Skin of body (tissue), 2 donors: ENCODE results near the gene SHCBP1L. TPM values are rescaled to one million over a fixed set of nuclear protein-coding genes. Genes with fewer than 3 reads are reported as not detected.
"Not testable (repeated sequence)": the region's sequence is repeated elsewhere in the genome, so short reads cannot be mapped to it uniquely, and the experiment has no call there.

Experiments
- DNase-seq: peaks from one replicate; lab custom pipeline; 2025; lab: John Stamatoyannopoulos, UW
- total RNA-seq: library from RNA; depleted of rRNA; stranded (reverse); fragments of >200 nt; gene quantifications from one replicate; pipeline ENCODE4 v1.2.3, GENCODE V29; 2014

SHCBP1L gene
- total RNA-seq, 1 donor from 2014 or later, result 0.30 TPM

DNA sequence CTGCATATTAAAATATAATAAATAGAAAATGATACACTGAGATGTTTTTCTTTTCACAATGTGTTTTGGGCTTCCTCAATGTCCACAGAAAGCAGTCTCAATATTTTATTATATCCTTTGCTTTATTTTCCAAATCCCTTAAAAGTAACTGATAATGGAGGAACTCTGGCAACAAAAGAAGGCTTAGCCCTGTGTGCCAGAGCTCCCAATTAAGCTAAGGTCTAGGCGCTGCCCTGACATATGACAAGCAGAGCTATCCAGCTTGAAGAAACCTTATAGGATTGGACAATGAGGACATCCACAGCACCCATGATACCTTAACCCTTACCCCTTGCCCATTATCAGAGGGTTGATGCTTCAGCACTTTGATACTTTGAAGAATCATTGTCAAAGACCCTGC, 12.9 kb upstream of the SHCBP1L start:
- no peak for DNase-seq

GRCh38 chr1:182965096-182965495, 12.1 kb upstream of the SHCBP1L start:
- DNase-seq, result no peak

DNA sequence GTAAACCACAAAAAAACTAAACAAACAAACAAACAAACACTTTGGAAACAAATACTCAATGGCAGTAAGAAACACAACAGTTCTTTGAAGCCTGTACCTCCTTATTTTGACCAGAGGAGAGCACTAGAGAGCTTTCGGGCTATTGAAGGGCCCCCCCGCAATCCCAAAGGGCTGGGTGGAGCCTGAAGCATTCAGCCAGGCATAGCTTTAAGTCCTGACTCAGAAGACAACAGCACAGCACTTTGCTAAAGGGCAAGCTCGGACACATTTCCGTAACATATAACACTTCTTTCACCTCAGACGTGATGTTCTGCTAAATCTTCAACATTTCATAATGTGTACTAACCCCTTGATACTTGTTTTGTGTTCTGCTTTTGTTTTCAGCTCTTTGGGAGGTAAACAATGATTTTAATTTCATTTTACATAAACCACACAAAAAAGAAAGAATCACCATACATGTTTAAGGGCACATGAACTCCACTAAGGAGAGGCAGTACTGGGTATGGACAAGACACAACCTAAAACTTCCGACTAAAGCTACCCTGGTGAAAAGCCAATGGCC, 9.7 kb upstream of the SHCBP1L start:
- DNase-seq, result peak; percentile 85

GRCh38 chr1:182960046-182960445, 7.1 kb upstream of the SHCBP1L start:
- no peak for DNase-seq

- DNase-seq, result no peak
These were observed 5.0 kb upstream of the SHCBP1L start for GRCh38 chr1:182957902-182958395.

DNA sequence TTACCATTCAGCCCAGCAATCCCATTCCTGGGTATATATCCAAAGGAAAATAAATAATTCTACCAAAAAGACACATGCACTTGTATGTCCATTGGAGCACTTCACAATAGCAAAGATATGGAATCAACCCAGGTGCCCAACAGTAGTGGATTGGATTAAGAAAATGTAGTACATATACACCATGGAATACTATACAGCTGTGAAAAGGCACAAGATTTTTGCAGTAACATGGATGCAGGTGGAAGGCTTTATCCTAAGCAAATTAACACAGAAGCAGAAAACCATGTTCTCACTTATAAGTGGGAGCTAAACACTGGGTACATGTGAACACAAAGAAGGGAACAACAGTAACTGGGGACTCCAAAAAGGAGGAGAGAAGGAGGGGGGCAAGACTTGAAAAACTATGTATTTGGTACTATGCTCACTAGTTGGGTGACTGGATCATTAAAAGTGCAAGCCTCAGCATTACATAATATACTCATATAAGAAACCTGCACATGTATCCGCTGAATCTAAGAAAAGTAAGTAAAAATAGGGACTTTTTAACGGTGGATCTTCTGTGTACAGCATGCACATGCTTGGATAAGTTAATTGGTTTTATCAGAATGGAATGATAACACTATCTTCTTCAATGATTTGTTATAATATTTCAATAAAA, 3.9 kb upstream of the SHCBP1L start:
- no peak for DNase-seq

GRCh38 chr1:182955596-182956588, 2.9 kb upstream of the SHCBP1L start:
- no peak for DNase-seq

GRCh38 chr1:182953826-182954225, 860 bp upstream of the SHCBP1L start:
- no peak for DNase-seq

GRCh38 chr1:182943336-182943735, 9.6 kb downstream of the SHCBP1L start:
- DNase-seq, result not testable (repeated sequence)

- DNase-seq, result not testable (repeated sequence)
These were observed 10.8 kb downstream of the SHCBP1L start for GRCh38 chr1:182942145-182942544.

GRCh38 chr1:182939413-182939812, 13.6 kb downstream of the SHCBP1L start:
- no peak for DNase-seq

GRCh38 chr1:182935716-182936115, 17.2 kb downstream of the SHCBP1L start:
- DNase-seq, result no peak

- DNase-seq, result no peak
These were observed 22.0 kb downstream of the SHCBP1L start for GRCh38 chr1:182930985-182931384.

GRCh38 chr1:182927693-182928433, 25.1 kb downstream of the SHCBP1L start:
- DNase-seq, result no peak

GRCh38 chr1:182925661-182926060, 27.3 kb downstream of the SHCBP1L start:
- DNase-seq, result no peak

DNA sequence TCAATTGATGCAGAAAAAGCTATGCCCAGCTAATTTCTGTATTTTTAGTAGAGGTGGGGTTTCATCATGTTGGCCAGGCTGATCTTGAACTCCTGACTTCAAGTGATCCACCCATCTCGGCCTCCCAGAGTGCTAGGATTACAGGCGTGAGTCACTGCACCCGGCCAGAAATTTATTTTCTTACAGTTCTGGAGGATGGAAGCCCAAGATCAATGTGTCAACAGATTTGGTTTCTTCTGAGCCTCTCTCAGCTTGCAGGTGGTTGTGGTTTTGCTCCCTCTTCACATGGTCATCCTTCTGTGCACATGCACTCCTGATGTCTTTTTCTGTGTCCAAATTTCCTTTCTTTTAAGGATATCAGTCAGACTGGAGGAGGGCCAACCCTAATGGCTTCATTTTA, 35.6 kb downstream of the SHCBP1L start:
- no peak for DNase-seq

GRCh38 chr1:182913401-182913800, 39.6 kb downstream of the SHCBP1L start:
- no peak for DNase-seq

DNA sequence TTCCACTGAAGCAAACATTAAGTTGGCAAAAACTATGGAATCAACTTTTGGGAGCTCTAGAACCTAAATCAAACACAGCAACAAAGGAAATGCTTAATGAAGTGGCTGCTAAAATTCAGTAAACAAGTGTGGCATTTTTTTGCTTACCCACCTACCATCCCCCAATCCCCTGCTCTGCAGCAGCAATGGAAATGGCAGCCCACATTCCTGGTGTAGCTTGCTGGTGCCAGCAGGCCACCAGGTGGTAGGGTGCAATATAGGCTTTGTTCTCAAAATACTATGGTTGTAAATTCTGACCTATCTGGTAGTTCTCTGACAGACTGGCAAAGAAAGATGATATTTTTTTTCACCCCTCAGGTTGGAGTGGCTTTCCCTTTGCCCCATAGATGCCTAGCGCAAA, 42.8 kb downstream of the SHCBP1L start:
- no peak for DNase-seq

GRCh38 chr1:182909578-182909977, 43.4 kb downstream of the SHCBP1L start:
- DNase-seq, result no peak

- no peak for DNase-seq
These were observed 47.6 kb downstream of the SHCBP1L start for GRCh38 chr1:182905321-182905720.

GRCh38 chr1:182901946-182902345, 51.0 kb downstream of the SHCBP1L start:
- not testable (repeated sequence) for DNase-seq
